IMR-90 (cell line): ENCODE measurements around the gene ELMO1. TPM values are rescaled to one million over a fixed set of nuclear protein-coding genes. Genes with fewer than 3 reads are reported as not detected.

Experiments
- ATAC-seq: fragments of 200-7000 bp; cut with Tn5 transposase; 2 replicates; pipeline ENCODE4 v1.9.1; 2020; ENCODE audit warnings: low read depth, mild to moderate bottlenecking, moderate library complexity
- BruUV-seq: library from RNA; stranded (reverse); fragments of 400-500 nt; replicated peaks from 2 replicates; lab custom pipeline; 2021; lab: Mats Ljungman, UMichigan
- CTCF ChIA-PET: fragments of 300-600 bp; formaldehyde crosslinking; extraction: SDS; loops from one replicate; lab custom pipeline; 2021; ENCODE audit warnings: antibody characterized with exemption; lab: Yijun Ruan, JAX
- POLR2A ChIA-PET: fragments of 300-600 bp; sonication (Branson Sonifier 250); formaldehyde crosslinking; loops from one replicate; lab custom pipeline; 2022; ENCODE audit warnings: antibody characterized with exemption; ENCODE audit not compliant: unreplicated experiment; lab: Charles Lee
- DNase-seq: peaks from one replicate; pipeline ENCODE4 v3.0.0; 2013
- H2AFZ ChIP-seq: replicated peaks from 2 replicates; pipeline ENCODE3; 2013; ENCODE audit warnings: low read length, mild to moderate bottlenecking; ENCODE audit not compliant: poor library complexity
- H2AK5ac ChIP-seq: 2 replicates; pipeline ENCODE4 v1.6.1; 2013; ENCODE audit warnings: low read depth, low read length, inconsistent platforms
- H2AK9ac ChIP-seq: replicated peaks from 2 replicates; pipeline ENCODE3; 2013; ENCODE audit warnings: mild to moderate bottlenecking, low read depth, low read length, moderate library complexity; ENCODE audit not compliant: poor library complexity
- H2BK120ac ChIP-seq: 2 replicates; pipeline ENCODE4 v1.6.1; 2013; ENCODE audit warnings: low read depth, low read length, inconsistent platforms
- H2BK15ac ChIP-seq: 3 replicates; pipeline ENCODE4 v1.6.1; 2013; ENCODE audit warnings: low read depth, low read length, inconsistent platforms
- H2BK20ac ChIP-seq: 2 replicates; pipeline ENCODE4 v1.6.1; 2013; ENCODE audit warnings: low read depth, mild to moderate bottlenecking, inconsistent platforms, low read length, moderate library complexity
- H2BK5ac ChIP-seq: 2 replicates; pipeline ENCODE4 v1.6.1; 2013; ENCODE audit warnings: mild to moderate bottlenecking, low read depth, low read length, inconsistent platforms; ENCODE audit not compliant: poor library complexity, severe bottlenecking
- H3K14ac ChIP-seq: replicated peaks from 2 replicates; pipeline ENCODE4 v1.6.1; 2013; ENCODE audit warnings: low read depth, low read length, inconsistent platforms
- H3K18ac ChIP-seq: 2 replicates; pipeline ENCODE4 v1.6.1; 2013; ENCODE audit warnings: low read depth, low read length, control low read depth
- H3K23ac ChIP-seq: 2 replicates; pipeline ENCODE4 v1.6.1; 2013; ENCODE audit warnings: low read depth, low read length, inconsistent platforms
- H3K27ac ChIP-seq: 2 replicates; pipeline ENCODE4 v1.5.1; 2013; ENCODE audit warnings: mild to moderate bottlenecking, control low read depth, low read length; ENCODE audit not compliant: insufficient read depth
- H3K27me3 ChIP-seq: 2 replicates; pipeline ENCODE4 v1.6.1; 2013; ENCODE audit warnings: low read length; ENCODE audit not compliant: control insufficient read depth, insufficient read depth
- H3K36me3 ChIP-seq: 2 replicates; pipeline ENCODE4 v1.6.1; 2013; ENCODE audit warnings: low read length, mixed read lengths; ENCODE audit not compliant: control insufficient read depth, insufficient read depth
- H3K4ac ChIP-seq: 2 replicates; pipeline ENCODE4 v1.6.1; 2013; ENCODE audit warnings: low read depth, low read length, inconsistent platforms
- H3K4me1 ChIP-seq: 2 replicates; pipeline ENCODE4 v1.6.1; 2013; ENCODE audit warnings: low read length, mixed read lengths; ENCODE audit not compliant: control insufficient read depth, insufficient read depth
- H3K4me2 ChIP-seq: 2 replicates; pipeline ENCODE4 v1.6.1; 2013; ENCODE audit warnings: low read depth, mild to moderate bottlenecking, control low read depth, low read length, moderate library complexity
- H3K4me3 ChIP-seq: 2 replicates; pipeline ENCODE4 v1.5.1; 2013; ENCODE audit warnings: low read depth, mild to moderate bottlenecking, control low read depth, low read length, moderate library complexity; ENCODE audit not compliant: insufficient read depth
- H3K56ac ChIP-seq: 2 replicates; pipeline ENCODE4 v1.6.1; 2013; ENCODE audit warnings: low read length, inconsistent platforms; ENCODE audit not compliant: insufficient read depth; ENCODE audit errors: extremely low read depth
- H3K79me1 ChIP-seq, 2 experiments: 2 replicates each; pipeline ENCODE4 v1.6.1; 2013; ENCODE audit warnings: low read length in 2 of 2, inconsistent platforms in 1 of 2, low read depth in 1 of 2
- H3K9ac ChIP-seq: 2 replicates; pipeline ENCODE4 v1.6.1; 2013; ENCODE audit warnings: low read depth, low read length, control low read depth
- H3K9me1 ChIP-seq: 2 replicates; pipeline ENCODE4 v1.6.1; 2013; ENCODE audit warnings: low read length, inconsistent platforms; ENCODE audit not compliant: insufficient read depth
- H3K9me3 ChIP-seq: 2 replicates; pipeline ENCODE4 v1.6.1; 2013; ENCODE audit warnings: low read length; ENCODE audit not compliant: control insufficient read depth, insufficient read depth
- H4K20me1 ChIP-seq: 2 replicates; pipeline ENCODE4 v1.6.1; 2013; ENCODE audit warnings: low read length, inconsistent platforms; ENCODE audit not compliant: insufficient read depth
- H4K5ac ChIP-seq: 2 replicates; pipeline ENCODE4 v1.6.1; 2013; ENCODE audit warnings: mild to moderate bottlenecking, low read depth, low read length, control low read depth
- H4K8ac ChIP-seq, 2 experiments: 2 replicates each; pipeline ENCODE4 v1.6.1; 2013; ENCODE audit warnings: low read depth in 2 of 2, low read length in 2 of 2, control low read depth in 1 of 2, inconsistent platforms in 1 of 2
- H4K91ac ChIP-seq: 2 replicates; pipeline ENCODE4 v1.6.1; 2013; ENCODE audit warnings: low read depth, low read length, inconsistent platforms; ENCODE audit not compliant: insufficient read depth
- CHD1 ChIP-seq: IDR thresholded peaks from 2 replicates; pipeline ENCODE4 v1.6.1; 2012; ENCODE audit warnings: low read depth, low read length, improper control_type of control experiment
- CTCF ChIP-seq: conservative IDR thresholded peaks from 2 replicates; pipeline ENCODE4 v1.5.1; 2012; ENCODE audit warnings: mild to moderate bottlenecking, low read depth, low read length, improper control_type of control experiment
- ELK1 ChIP-seq: fragments of 150-350 bp; IDR thresholded peaks from 2 replicates; pipeline ENCODE4 v1.6.1; 2016; ENCODE audit warnings: low read depth, mild to moderate bottlenecking, low read length, moderate library complexity, borderline replicate concordance
- RCOR1 ChIP-seq: IDR thresholded peaks from 2 replicates; pipeline ENCODE4 v1.6.1; 2012; ENCODE audit warnings: mild to moderate bottlenecking, low read length, improper control_type of control experiment; ENCODE audit not compliant: insufficient replicate concordance
- WGBS, 2 experiments: methylation state at CpG; one replicate each; pipeline versions ENCODE4 v1.1.5 to v1.1.7; 2013; ENCODE audit warnings: missing lambda C conversion rate in 2 of 2; ENCODE audit not compliant: insufficient read length in 1 of 2; ENCODE audit errors: extremely low coverage in 2 of 2; 5-methylcytosine and 5-hydroxymethylcytosine counted together
- dilution Hi-C: fragments of 300-500 bp; cut with HindIII; formaldehyde crosslinking; loops from one replicate; pipeline ENCODE4 v1.14.3; 2018; ENCODE audit warnings: low sequenced_read_pairs; ENCODE audit not compliant: unreplicated experiment
- in situ Hi-C: fragments of 300-500 bp; cut with MboI; formaldehyde crosslinking; loops from 3 replicates; pipeline ENCODE4 v1.14.3; 2019; ENCODE audit warnings: low sequenced_read_pairs, inconsistent platforms, mixed read lengths
- intact Hi-C: fragments of 100-400 bp; cut with micrococcal nuclease; formaldehyde crosslinking; loops from 2 replicates; pipeline ENCODE4 v1.10.0; 2022
- polyA plus RNA-seq, 3 experiments: library from polyadenylated mRNA; depleted of rRNA; stranded (reverse); fragments of >200 nt; gene quantifications; 2 replicates each; pipeline ENCODE4 v1.2.3, GENCODE V29; 2012; ENCODE audit warnings: low replicate concordance in 1 of 3
- total RNA-seq: library from RNA; depleted of rRNA; stranded (reverse); fragments of >200 nt; gene quantifications from 2 replicates; pipeline ENCODE4 v1.2.3, GENCODE V29; 2012

The ELMO1 gene
- total and polyA plus RNA-seq, 2 of the 4 experiments (the other 2 are of a cell fraction): 0.03 TPM; not detected in 1

GRCh38 chr7:37495574-37496184 lies 47.0 kb upstream of the ELMO1 start:
- no peak overlapping the region for H3K23ac ChIP-seq
- H3K18ac ChIP-seq: no peak overlapping the region
- H2AK9ac ChIP-seq: no peak overlapping the region
- no peak overlapping the region for H4K8ac ChIP-seq
- H3K4me1 ChIP-seq: no peaks in the 10 kb centered on the region
- TF ChIP-seq CHD1: no peak
- TF ChIP-seq ELK1: no peak
- TF ChIP-seq RCOR1: no peak
- peak; percentile 52 for TF ChIP-seq CTCF
- no peak overlapping the region for H3K56ac ChIP-seq
- intact Hi-C loops (loop anchor here (2.0 kb wide), 1 partner anchor 287 kb away; no protein-coding TSS in a partner anchor), dilution Hi-C loops (no loop called here), in situ Hi-C loops (no loop called here)
- WGBS, 2 experiments: no CpG with 5 or more reads among the region's 4 CpGs
- H3K4me2 ChIP-seq: no peak overlapping the region
- no TSS peak for BruUV-seq
- H4K91ac ChIP-seq: no peak overlapping the region
- no peak overlapping the region for H2BK120ac ChIP-seq
- ATAC-seq (no peak), DNase-seq (peak; percentile 13)
- no peaks in the 10 kb centered on the region for H4K20me1 ChIP-seq
- CTCF ChIA-PET: interaction anchor here (0.6 to 2.0 kb wide), 4 partner anchors 29 to 287 kb away, joined by 3 to 5 read pairs (median 3); no protein-coding TSS in a partner anchor
- H3K9me3 ChIP-seq: no peaks in the 10 kb centered on the region
- no peak overlapping the region for H3K4ac ChIP-seq
- H3K79me1 ChIP-seq: no peaks in the 10 kb centered on the region
- H3K14ac ChIP-seq: no peak overlapping the region
- no peak overlapping the region for H3K4me3 ChIP-seq
- no peak overlapping the region for H3K27ac ChIP-seq
- H2BK15ac ChIP-seq: no peak overlapping the region
- H3K9me1 ChIP-seq: no peaks in the 10 kb centered on the region
- no peaks in the 10 kb centered on the region for H3K36me3 ChIP-seq
- H4K5ac ChIP-seq: no peak overlapping the region
- H2BK20ac ChIP-seq: no peak overlapping the region
- no peak overlapping the region for H2AK5ac ChIP-seq
- no peak overlapping the region for H2BK5ac ChIP-seq
- no peak overlapping the region for H2AFZ ChIP-seq
- no peak overlapping the region for H3K9ac ChIP-seq
- H3K27me3 ChIP-seq: no peaks in the 10 kb centered on the region
- POLR2A ChIA-PET: no interaction called here
